ENCODE data around the gene IFI27L2.

DNA sequence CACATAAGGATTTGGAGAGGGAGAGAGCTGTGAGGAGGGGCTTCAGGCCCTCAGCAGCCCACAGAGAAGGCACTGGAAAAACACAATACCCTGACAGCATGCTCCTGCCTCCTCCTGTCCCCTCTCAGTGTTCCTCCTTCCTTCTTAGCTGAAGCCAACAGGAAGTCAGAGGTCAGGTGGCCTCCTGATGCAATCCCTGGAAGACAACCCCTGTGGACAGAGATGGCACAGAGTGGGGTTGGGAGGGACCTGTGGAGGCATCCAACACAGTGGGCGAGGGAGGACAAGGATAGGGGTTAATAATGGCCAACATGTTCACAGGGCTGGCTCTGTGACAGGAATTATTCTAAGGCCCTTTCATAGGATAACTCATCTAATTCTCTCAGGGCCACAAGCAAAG lies 15.4 kb upstream of the IFI27L2 start:
- TF ChIP-seq, protein P1, sequence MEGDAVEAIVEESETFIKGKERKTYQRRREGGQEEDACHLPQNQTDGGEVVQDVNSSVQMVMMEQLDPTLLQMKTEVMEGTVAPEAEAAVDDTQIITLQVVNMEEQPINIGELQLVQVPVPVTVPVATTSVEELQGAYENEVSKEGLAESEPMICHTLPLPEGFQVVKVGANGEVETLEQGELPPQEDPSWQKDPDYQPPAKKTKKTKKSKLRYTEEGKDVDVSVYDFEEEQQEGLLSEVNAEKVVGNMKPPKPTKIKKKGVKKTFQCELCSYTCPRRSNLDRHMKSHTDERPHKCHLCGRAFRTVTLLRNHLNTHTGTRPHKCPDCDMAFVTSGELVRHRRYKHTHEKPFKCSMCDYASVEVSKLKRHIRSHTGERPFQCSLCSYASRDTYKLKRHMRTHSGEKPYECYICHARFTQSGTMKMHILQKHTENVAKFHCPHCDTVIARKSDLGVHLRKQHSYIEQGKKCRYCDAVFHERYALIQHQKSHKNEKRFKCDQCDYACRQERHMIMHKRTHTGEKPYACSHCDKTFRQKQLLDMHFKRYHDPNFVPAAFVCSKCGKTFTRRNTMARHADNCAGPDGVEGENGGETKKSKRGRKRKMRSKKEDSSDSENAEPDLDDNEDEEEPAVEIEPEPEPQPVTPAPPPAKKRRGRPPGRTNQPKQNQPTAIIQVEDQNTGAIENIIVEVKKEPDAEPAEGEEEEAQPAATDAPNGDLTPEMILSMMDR (IDR thresholded peaks at IDR 0.05) = no peak
- no peak for TF ChIP-seq POLR2A (IDR thresholded peaks at IDR 0.05)
- TF ChIP-seq POLR2AphosphoS5 (IDR thresholded peaks at IDR 0.05; ENCODE audit: insufficient read depth in 1 of 2, low read depth in 1 of 2) = no peak

Measured in vagina (tissue), 2 donors.